ENCODE results near the gene ETNK1.

Gene ETNK1

DNA sequence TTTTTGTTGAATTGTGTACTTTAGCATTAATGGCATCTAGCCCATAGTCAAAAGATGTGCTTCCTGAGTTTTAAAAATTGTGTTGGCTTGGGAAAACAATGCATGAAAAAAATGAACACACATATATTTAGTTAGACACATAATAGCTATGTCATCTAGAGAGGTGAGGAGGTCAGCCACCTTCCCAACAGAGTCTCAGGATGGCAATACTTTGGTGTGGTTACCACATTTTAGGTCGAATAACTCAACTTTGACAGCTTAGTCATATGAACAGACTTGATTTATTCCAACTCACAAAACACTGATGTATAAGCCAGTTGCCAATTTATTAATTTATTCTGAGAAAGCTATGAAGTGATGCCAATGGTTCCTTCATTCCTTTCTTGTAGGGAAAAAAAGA lies 114.0 kb downstream of the ETNK1 start:
- TF ChIP-seq, protein P1, sequence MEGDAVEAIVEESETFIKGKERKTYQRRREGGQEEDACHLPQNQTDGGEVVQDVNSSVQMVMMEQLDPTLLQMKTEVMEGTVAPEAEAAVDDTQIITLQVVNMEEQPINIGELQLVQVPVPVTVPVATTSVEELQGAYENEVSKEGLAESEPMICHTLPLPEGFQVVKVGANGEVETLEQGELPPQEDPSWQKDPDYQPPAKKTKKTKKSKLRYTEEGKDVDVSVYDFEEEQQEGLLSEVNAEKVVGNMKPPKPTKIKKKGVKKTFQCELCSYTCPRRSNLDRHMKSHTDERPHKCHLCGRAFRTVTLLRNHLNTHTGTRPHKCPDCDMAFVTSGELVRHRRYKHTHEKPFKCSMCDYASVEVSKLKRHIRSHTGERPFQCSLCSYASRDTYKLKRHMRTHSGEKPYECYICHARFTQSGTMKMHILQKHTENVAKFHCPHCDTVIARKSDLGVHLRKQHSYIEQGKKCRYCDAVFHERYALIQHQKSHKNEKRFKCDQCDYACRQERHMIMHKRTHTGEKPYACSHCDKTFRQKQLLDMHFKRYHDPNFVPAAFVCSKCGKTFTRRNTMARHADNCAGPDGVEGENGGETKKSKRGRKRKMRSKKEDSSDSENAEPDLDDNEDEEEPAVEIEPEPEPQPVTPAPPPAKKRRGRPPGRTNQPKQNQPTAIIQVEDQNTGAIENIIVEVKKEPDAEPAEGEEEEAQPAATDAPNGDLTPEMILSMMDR (IDR thresholded peaks at IDR 0.05; ENCODE audit: low read depth, low read length), result no peak
- DNase-seq, result no peak

More for the DNA sequence above, 114.0 kb downstream of the ETNK1 start:
- no peak overlapping the region for H3K4me3 ChIP-seq (ENCODE audit: low read depth, low read length)
- peaks cover 3% of the 10 kb centered on the region for H3K27me3 ChIP-seq (ENCODE audit: insufficient read depth, low read depth, severe bottlenecking)
- H3K36me3 ChIP-seq, result no peaks in the 10 kb centered on the region
- peaks cover 2% of the 10 kb centered on the region for H3K9me3 ChIP-seq (ENCODE audit: severe bottlenecking)
- H3K27ac ChIP-seq, result no peak overlapping the region
